ENCODE data around the gene ADGRE3. TPM values are rescaled to one million over a fixed set of nuclear protein-coding genes. Genes with fewer than 3 reads are reported as not detected.

Gene ADGRE3
- not detected for total RNA-seq

- H3K36me3 Mint-ChIP-seq, result no peaks in the 10 kb centered on the region
- H3K4me1 Mint-ChIP-seq, result no peaks in the 10 kb centered on the region
- peaks cover 18% of the 10 kb centered on the region for H3K27me3 Mint-ChIP-seq
- H3K27ac Mint-ChIP-seq, result no peak within 1 kb of the TSS
- no peaks in the 10 kb centered on the region for H3K9me3 Mint-ChIP-seq
- DNase-seq, result no peak
- H3K4me3 Mint-ChIP-seq, result no peak within 1 kb of the TSS
Measured at GRCh38 chr19:14674764-14675163, at the start of gene ADGRE3. Gene ADGRE3, minus strand, starts transcription at chr19:14674844. Its CDS starts 74 bp downstream, at chr19:14674770.

GRCh38 chr19:14722127-14722526 is 47.5 kb upstream of the ADGRE3 start:
- Mint-ChIP-seq H3K4me1 (no peaks in the 10 kb centered on the region), H3K9me3 (peaks cover 66% of the 10 kb centered on the region), H3K27ac (no peak overlapping the region), H3K4me3 (no peak overlapping the region), H3K27me3 (no peaks in the 10 kb centered on the region), H3K36me3 (peaks cover 80% of the 10 kb centered on the region)
- DNase-seq, result no peak

- peaks cover 77% of the 10 kb centered on the region for H3K9me3 Mint-ChIP-seq
- no peak overlapping the region for H3K4me3 Mint-ChIP-seq
- H3K27ac Mint-ChIP-seq, result no peak overlapping the region
- H3K27me3 Mint-ChIP-seq, result no peaks in the 10 kb centered on the region
- DNase-seq, result no peak
- no peaks in the 10 kb centered on the region for H3K4me1 Mint-ChIP-seq
- peaks cover 93% of the 10 kb centered on the region for H3K36me3 Mint-ChIP-seq
Measured at GRCh38 chr19:14719162-14719561, 44.5 kb upstream of the ADGRE3 start.

- peaks cover 93% of the 10 kb centered on the region for H3K36me3 Mint-ChIP-seq
- DNase-seq, result no peak
- H3K9me3 Mint-ChIP-seq, result peaks cover 78% of the 10 kb centered on the region
- H3K27ac Mint-ChIP-seq, result no peak overlapping the region
- H3K4me1 Mint-ChIP-seq, result no peaks in the 10 kb centered on the region
- H3K27me3 Mint-ChIP-seq, result no peaks in the 10 kb centered on the region
- no peak overlapping the region for H3K4me3 Mint-ChIP-seq
Measured at GRCh38 chr19:14718522-14719116, 44.0 kb upstream of the ADGRE3 start.

- H3K4me1 Mint-ChIP-seq, result no peaks in the 10 kb centered on the region
- no peak for DNase-seq
- H3K36me3 Mint-ChIP-seq, result peaks cover 95% of the 10 kb centered on the region
- peaks cover 75% of the 10 kb centered on the region for H3K9me3 Mint-ChIP-seq
- no peak overlapping the region for H3K4me3 Mint-ChIP-seq
- H3K27ac Mint-ChIP-seq, result no peak overlapping the region
- H3K27me3 Mint-ChIP-seq, result no peaks in the 10 kb centered on the region
Measured at GRCh38 chr19:14715841-14716240, 41.2 kb upstream of the ADGRE3 start.

- no peaks in the 10 kb centered on the region for H3K27me3 Mint-ChIP-seq
- no peaks in the 10 kb centered on the region for H3K4me1 Mint-ChIP-seq
- no peak overlapping the region for H3K27ac Mint-ChIP-seq
- H3K9me3 Mint-ChIP-seq, result peaks cover 5% of the 10 kb centered on the region
- no peak overlapping the region for H3K4me3 Mint-ChIP-seq
- H3K36me3 Mint-ChIP-seq, result peaks cover 68% of the 10 kb centered on the region
- DNase-seq, result no peak
Measured at GRCh38 chr19:14704450-14704849, 29.8 kb upstream of the ADGRE3 start.

- no peaks in the 10 kb centered on the region for H3K4me1 Mint-ChIP-seq
- DNase-seq, result no peak
- H3K9me3 Mint-ChIP-seq, result peaks cover 5% of the 10 kb centered on the region
- peaks cover 65% of the 10 kb centered on the region for H3K36me3 Mint-ChIP-seq
- no peak overlapping the region for H3K4me3 Mint-ChIP-seq
- H3K27ac Mint-ChIP-seq, result no peak overlapping the region
- H3K27me3 Mint-ChIP-seq, result no peaks in the 10 kb centered on the region
Measured at GRCh38 chr19:14703833-14704232, 29.2 kb upstream of the ADGRE3 start.

GRCh38 chr19:14700711-14701375 is 26.2 kb upstream of the ADGRE3 start:
- H3K36me3 Mint-ChIP-seq, result peaks cover 52% of the 10 kb centered on the region
- H3K4me1 Mint-ChIP-seq, result no peaks in the 10 kb centered on the region
- no peak for DNase-seq
- H3K27me3 Mint-ChIP-seq, result no peaks in the 10 kb centered on the region
- H3K27ac Mint-ChIP-seq, result no peak overlapping the region
- H3K4me3 Mint-ChIP-seq, result no peak overlapping the region
- peaks cover 3% of the 10 kb centered on the region for H3K9me3 Mint-ChIP-seq

- H3K27ac Mint-ChIP-seq, result no peak overlapping the region
- H3K36me3 Mint-ChIP-seq, result peaks cover 46% of the 10 kb centered on the region
- no peaks in the 10 kb centered on the region for H3K4me1 Mint-ChIP-seq
- no peak for DNase-seq
- H3K27me3 Mint-ChIP-seq, result no peaks in the 10 kb centered on the region
- H3K9me3 Mint-ChIP-seq, result peaks cover 3% of the 10 kb centered on the region
- H3K4me3 Mint-ChIP-seq, result no peak overlapping the region
Measured at GRCh38 chr19:14699641-14700040, 25.0 kb upstream of the ADGRE3 start.

- H3K27ac Mint-ChIP-seq, result no peak overlapping the region
- H3K4me1 Mint-ChIP-seq, result peaks cover 10% of the 10 kb centered on the region
Measured at GRCh38 chr19:14695471-14695870, 20.8 kb upstream of the ADGRE3 start.

GRCh38 chr19:14694641-14695266 is 20.1 kb upstream of the ADGRE3 start:
- H3K4me3 Mint-ChIP-seq, result no peak overlapping the region
- no peaks in the 10 kb centered on the region for H3K27me3 Mint-ChIP-seq
- no peak overlapping the region for H3K27ac Mint-ChIP-seq

More at GRCh38 chr19:14695471-14695870, 20.8 kb upstream of the ADGRE3 start:
- no peaks in the 10 kb centered on the region for H3K27me3 Mint-ChIP-seq
- no peak overlapping the region for H3K4me3 Mint-ChIP-seq
- no peaks in the 10 kb centered on the region for H3K9me3 Mint-ChIP-seq
- peaks cover 17% of the 10 kb centered on the region for H3K36me3 Mint-ChIP-seq
- DNase-seq, result no peak

GRCh38 chr19:14689598-14690503 is 15.2 kb upstream of the ADGRE3 start, which contains the start of gene ZNF333:
Gene ZNF333, plus strand, starts transcription at chr19:14690048. Its CDS starts 3,444 bp downstream, at chr19:14693492.
- Mint-ChIP-seq H3K27me3 (no peaks in the 10 kb centered on the region), H3K36me3 (no peaks in the 10 kb centered on the region), H3K27ac (peak within 1 kb of the TSS; percentile 100), H3K4me3 (peak within 1 kb of the TSS; percentile 96), H3K9me3 (no peaks in the 10 kb centered on the region), H3K4me1 (peaks cover 13% of the 10 kb centered on the region)
- peak; percentile 97 for DNase-seq

More at GRCh38 chr19:14694641-14695266, 20.1 kb upstream of the ADGRE3 start:
- Mint-ChIP-seq H3K36me3 (peaks cover 15% of the 10 kb centered on the region), H3K9me3 (no peaks in the 10 kb centered on the region), H3K4me1 (peaks cover 11% of the 10 kb centered on the region)
- DNase-seq, result no peak

GRCh38 chr19:14686411-14686810 is 11.8 kb upstream of the ADGRE3 start:
- H3K4me1 Mint-ChIP-seq, result peaks cover 9% of the 10 kb centered on the region
- H3K27ac Mint-ChIP-seq, result no peak overlapping the region
- H3K36me3 Mint-ChIP-seq, result no peaks in the 10 kb centered on the region
- no peaks in the 10 kb centered on the region for H3K9me3 Mint-ChIP-seq
- no peak overlapping the region for H3K4me3 Mint-ChIP-seq
- DNase-seq, result peak; percentile 2
- peaks cover 4% of the 10 kb centered on the region for H3K27me3 Mint-ChIP-seq

GRCh38 chr19:14683439-14683838 is 8.8 kb upstream of the ADGRE3 start:
- H3K4me3 Mint-ChIP-seq, result no peak overlapping the region
- peaks cover 4% of the 10 kb centered on the region for H3K27me3 Mint-ChIP-seq
- no peaks in the 10 kb centered on the region for H3K4me1 Mint-ChIP-seq
- H3K36me3 Mint-ChIP-seq, result no peaks in the 10 kb centered on the region
- no peak for DNase-seq
- H3K9me3 Mint-ChIP-seq, result no peaks in the 10 kb centered on the region
- H3K27ac Mint-ChIP-seq, result no peak overlapping the region

GRCh38 chr19:14682084-14682483 is 7.4 kb upstream of the ADGRE3 start:
- Mint-ChIP-seq H3K9me3 (no peaks in the 10 kb centered on the region), H3K27ac (no peak overlapping the region), H3K4me1 (no peaks in the 10 kb centered on the region), H3K27me3 (peaks cover 4% of the 10 kb centered on the region), H3K4me3 (no peak overlapping the region), H3K36me3 (no peaks in the 10 kb centered on the region)
- DNase-seq, result no peak

Data from activated naive CD8-positive, alpha-beta T cell treated with anti-CD3 and anti-CD28 coated beads for 36 hours (primary cell).